Astrocyte (in vitro differentiated cells and primary cell): Measurements from ENCODE around the gene ALG6.

Experiments
- EZH2 ChIP-seq: IDR thresholded peaks from 2 replicates; pipeline ENCODE4 v1.6.1; 2012; ENCODE audit warnings: mild to moderate bottlenecking, low read length, inconsistent platforms; ENCODE audit not compliant: insufficient read depth
- TF ChIP-seq, protein P1 (sequence below): IDR thresholded peaks from 2 replicates; pipeline ENCODE4 v1.5.1; 2011; ENCODE audit warnings: low read depth, mild to moderate bottlenecking, inconsistent platforms, low read length, moderate library complexity; ENCODE audit not compliant: insufficient read depth

DNA sequence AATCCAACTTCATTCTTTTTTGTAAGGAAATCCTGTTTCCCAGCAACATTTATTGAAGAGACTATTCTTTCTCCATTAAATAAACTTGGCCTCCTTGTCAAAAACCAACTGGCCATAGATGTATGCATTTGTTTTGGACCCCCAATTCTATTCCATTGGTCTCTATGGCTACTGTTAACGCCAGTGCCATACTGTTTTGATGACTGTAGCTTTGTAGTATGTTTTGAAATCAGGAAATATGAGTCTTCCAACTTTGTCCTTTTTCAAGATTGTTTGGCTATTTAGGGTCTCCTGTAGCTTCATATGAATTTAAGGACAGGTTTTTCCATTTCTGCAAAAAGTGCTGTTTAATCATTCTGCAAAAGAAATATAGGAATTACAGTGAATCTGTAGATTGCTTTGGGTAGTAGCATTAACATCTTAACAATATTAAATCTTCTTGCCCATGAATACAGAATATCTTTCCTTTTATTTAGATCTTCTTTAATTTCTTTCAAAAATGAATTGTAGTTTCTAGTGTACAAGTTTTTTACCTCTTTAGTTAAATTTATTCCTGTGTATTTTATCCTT, 94.3 kb downstream of the ALG6 start:
- TF ChIP-seq, protein P1, sequence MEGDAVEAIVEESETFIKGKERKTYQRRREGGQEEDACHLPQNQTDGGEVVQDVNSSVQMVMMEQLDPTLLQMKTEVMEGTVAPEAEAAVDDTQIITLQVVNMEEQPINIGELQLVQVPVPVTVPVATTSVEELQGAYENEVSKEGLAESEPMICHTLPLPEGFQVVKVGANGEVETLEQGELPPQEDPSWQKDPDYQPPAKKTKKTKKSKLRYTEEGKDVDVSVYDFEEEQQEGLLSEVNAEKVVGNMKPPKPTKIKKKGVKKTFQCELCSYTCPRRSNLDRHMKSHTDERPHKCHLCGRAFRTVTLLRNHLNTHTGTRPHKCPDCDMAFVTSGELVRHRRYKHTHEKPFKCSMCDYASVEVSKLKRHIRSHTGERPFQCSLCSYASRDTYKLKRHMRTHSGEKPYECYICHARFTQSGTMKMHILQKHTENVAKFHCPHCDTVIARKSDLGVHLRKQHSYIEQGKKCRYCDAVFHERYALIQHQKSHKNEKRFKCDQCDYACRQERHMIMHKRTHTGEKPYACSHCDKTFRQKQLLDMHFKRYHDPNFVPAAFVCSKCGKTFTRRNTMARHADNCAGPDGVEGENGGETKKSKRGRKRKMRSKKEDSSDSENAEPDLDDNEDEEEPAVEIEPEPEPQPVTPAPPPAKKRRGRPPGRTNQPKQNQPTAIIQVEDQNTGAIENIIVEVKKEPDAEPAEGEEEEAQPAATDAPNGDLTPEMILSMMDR = no peak
- no peak for TF ChIP-seq EZH2
